Measurements from ENCODE around the gene CBX2. TPM values are rescaled to one million over a fixed set of nuclear protein-coding genes. Genes with fewer than 3 reads are reported as not detected.

The CBX2 gene
- total RNA-seq, 1 experiment from 2014 or later: 79.4 TPM

GRCh38 chr17:79836510-79836971, 58.6 kb downstream of the CBX2 start:
- H2BK12ac ChIP-seq (ENCODE audit: insufficient read length, low read depth, low read length): no peak overlapping the region
- no peak overlapping the region for H2BK15ac ChIP-seq (ENCODE audit: low read depth, low read length)
- peaks cover 37% of the 10 kb centered on the region for H3K23me2 ChIP-seq (ENCODE audit: insufficient read length, low read depth, low read length, poor library complexity, severe bottlenecking)
- peaks cover 58% of the 10 kb centered on the region for H3K27me3 ChIP-seq (ENCODE audit: insufficient read depth, low read length)
- H3K56ac ChIP-seq (ENCODE audit: insufficient read length, low read depth, low read length): no peak overlapping the region
- H2BK120ac ChIP-seq (ENCODE audit: low read depth, low read length, poor library complexity, severe bottlenecking): no peak overlapping the region
- no peaks in the 10 kb centered on the region for H4K20me1 ChIP-seq (ENCODE audit: control insufficient read depth, insufficient read depth, insufficient read length)
- Mint-ChIP-seq H3K27me3 (ENCODE audit: low read depth) (peaks cover 89% of the 10 kb centered on the region), H3K4me1 (peaks cover 25 to 44% of the 10 kb centered on the region in 2 experiments), H3K36me3 (ENCODE audit: insufficient read depth in 1 of 3, low read depth in 3 of 3) (no peaks in the 10 kb centered on the region; a peak in 1 of 7 replicates), H3K4me3 (peak overlapping the region; percentile 66 to 85), H3K27ac (no peak overlapping the region), H3K9me3 (peaks cover 0 to 5% of the 10 kb centered on the region in 2 experiments; a peak in 3 of 5 replicates)
- peaks cover under 1% of the 10 kb centered on the region; the same call in 1 of the 2 replicates for H3K4me1 ChIP-seq (ENCODE audit: insufficient read depth, low read length)
- DNase-seq: no peak
- no peak overlapping the region for H3K4ac ChIP-seq (ENCODE audit: low read depth, low read length)
- H4K8ac ChIP-seq (replicated peaks; ENCODE audit: insufficient read length, low read depth, low read length): no peak overlapping the region
- no CpG with 5 or more reads among the region's 18 CpGs for WGBS (ENCODE audit: extremely low coverage, insufficient read length, low lambda C conversion rate)
- no peak overlapping the region for H3K14ac ChIP-seq (ENCODE audit: insufficient read depth, low read length)
- H3K18ac ChIP-seq (ENCODE audit: insufficient read length, low read depth, low read length): no peak overlapping the region
- TF ChIP-seq CTCF (conservative IDR thresholded peaks at IDR 0.05): no peak
- H3K9ac ChIP-seq (ENCODE audit: extremely low read depth, insufficient read length, low read length): no peak overlapping the region
- no peak overlapping the region for H2AK5ac ChIP-seq (ENCODE audit: insufficient read length, low read length)
- no peak overlapping the region for H2AFZ ChIP-seq (ENCODE audit: low read length)
- H3K79me2 ChIP-seq (ENCODE audit: insufficient read depth, low read length): no peaks in the 10 kb centered on the region
- H3K23ac ChIP-seq (ENCODE audit: insufficient read length, low read depth, low read length): no peak overlapping the region
- H2BK20ac ChIP-seq (ENCODE audit: low read depth, low read length, poor library complexity, severe bottlenecking): no peak overlapping the region
- H3K79me1 ChIP-seq (ENCODE audit: insufficient read depth, low read depth, low read length, poor library complexity, severe bottlenecking): no peaks in the 10 kb centered on the region
- no peak overlapping the region for H4K91ac ChIP-seq (ENCODE audit: insufficient read length, low read depth, low read length)
- H3T11ph ChIP-seq (ENCODE audit: low read length): no peak overlapping the region
- H4K5ac ChIP-seq (ENCODE audit: insufficient read length, low read depth, low read length): no peak overlapping the region
- no peak overlapping the region for H2BK5ac ChIP-seq (ENCODE audit: insufficient read length, low read length)
- H3K27ac ChIP-seq (ENCODE audit: insufficient read length, low read depth, low read length): no peak overlapping the region
- peak overlapping the region; percentile 86 for H3K4me2 ChIP-seq (ENCODE audit: insufficient read depth, insufficient read length, low read length)
- no peaks in the 10 kb centered on the region for H3K9me3 ChIP-seq (ENCODE audit: control insufficient read depth, low read depth, low read length)
